ENCODE data around the gene PPM1B.
"Not testable (repeated sequence)": the region's sequence is repeated elsewhere in the genome, so short reads cannot be mapped to it uniquely, and the experiment has no call there.

Gene PPM1B

GRCh38 chr2:44163777-44164176 is 4.9 kb upstream of the PPM1B start:
- H3K4me1 ChIP-seq (ENCODE audit: control insufficient read depth, insufficient read depth, low read length): no peaks in the 10 kb centered on the region
- no peak overlapping the region for H3K4me3 ChIP-seq (ENCODE audit: low read depth, low read length)
- peaks cover 19% of the 10 kb centered on the region for H3K9me3 ChIP-seq (ENCODE audit: control insufficient read depth, insufficient read depth, low read depth, low read length)
- H3K36me3 ChIP-seq (ENCODE audit: control insufficient read depth, insufficient read depth, low read length): no peaks in the 10 kb centered on the region
- H3K27ac ChIP-seq (ENCODE audit: low read depth, low read length): no peak overlapping the region
- no peaks in the 10 kb centered on the region for H3K27me3 ChIP-seq (ENCODE audit: control insufficient read depth, insufficient read depth, low read length)
- H3K9ac ChIP-seq (ENCODE audit: low read length): no peak overlapping the region

GRCh38 chr2:44164617-44165016 is 4.1 kb upstream of the PPM1B start:
- no peak overlapping the region for H3K9ac ChIP-seq (ENCODE audit: low read length)
- H3K4me1 ChIP-seq (ENCODE audit: control insufficient read depth, insufficient read depth, low read length): no peaks in the 10 kb centered on the region
- no peaks in the 10 kb centered on the region for H3K27me3 ChIP-seq (ENCODE audit: control insufficient read depth, insufficient read depth, low read length)

GRCh38 chr2:44166096-44166495 is 2.6 kb upstream of the PPM1B start:
- Histone ChIP-seq H3K27me3 (ENCODE audit: control insufficient read depth, insufficient read depth, low read length) (no peaks in the 10 kb centered on the region), H3K36me3 (ENCODE audit: control insufficient read depth, insufficient read depth, low read length) (peaks cover 3% of the 10 kb centered on the region; the same call in 1 of the 2 replicates), H3K4me3 (ENCODE audit: low read depth, low read length) (no peak overlapping the region), H3K27ac (ENCODE audit: low read depth, low read length) (no peak overlapping the region), H3K9me3 (ENCODE audit: control insufficient read depth, insufficient read depth, low read depth, low read length) (peaks cover 19% of the 10 kb centered on the region), H3K4me1 (ENCODE audit: control insufficient read depth, insufficient read depth, low read length) (no peaks in the 10 kb centered on the region), H3K9ac (ENCODE audit: low read length) (no peak overlapping the region)

More at GRCh38 chr2:44164617-44165016, 4.1 kb upstream of the PPM1B start:
- Histone ChIP-seq H3K27ac (ENCODE audit: low read depth, low read length) (no peak overlapping the region), H3K4me3 (ENCODE audit: low read depth, low read length) (no peak overlapping the region), H3K36me3 (ENCODE audit: control insufficient read depth, insufficient read depth, low read length) (peaks cover 2% of the 10 kb centered on the region; the same call in 1 of the 2 replicates), H3K9me3 (ENCODE audit: control insufficient read depth, insufficient read depth, low read depth, low read length) (peaks cover 19% of the 10 kb centered on the region)

GRCh38 chr2:44167311-44167907 is 1.3 kb upstream of the PPM1B start:
- Histone ChIP-seq H3K4me3 (ENCODE audit: low read depth, low read length) (peak overlapping the region; percentile 66), H3K9ac (ENCODE audit: low read length) (peak overlapping the region; percentile 88), H3K27ac (ENCODE audit: low read depth, low read length) (peak overlapping the region; percentile 87; the same call in 1 of the 2 replicates), H3K4me1 (ENCODE audit: control insufficient read depth, insufficient read depth, low read length) (no peaks in the 10 kb centered on the region), H3K9me3 (ENCODE audit: control insufficient read depth, insufficient read depth, low read depth, low read length) (peaks cover 19% of the 10 kb centered on the region), H3K27me3 (ENCODE audit: control insufficient read depth, insufficient read depth, low read length) (no peaks in the 10 kb centered on the region), H3K36me3 (ENCODE audit: control insufficient read depth, insufficient read depth, low read length) (peaks cover 3% of the 10 kb centered on the region; the same call in 1 of the 2 replicates)

GRCh38 chr2:44167908-44168680 is 581 bp upstream of the PPM1B start:
- Histone ChIP-seq H3K4me3 (ENCODE audit: low read depth, low read length) (peak overlapping the region; percentile 66), H3K4me1 (ENCODE audit: control insufficient read depth, insufficient read depth, low read length) (no peaks in the 10 kb centered on the region), H3K36me3 (ENCODE audit: control insufficient read depth, insufficient read depth, low read length) (peaks cover 3% of the 10 kb centered on the region; the same call in 1 of the 2 replicates), H3K27me3 (ENCODE audit: control insufficient read depth, insufficient read depth, low read length) (no peaks in the 10 kb centered on the region), H3K9me3 (ENCODE audit: control insufficient read depth, insufficient read depth, low read depth, low read length) (peaks cover 19% of the 10 kb centered on the region), H3K9ac (ENCODE audit: low read length) (peak overlapping the region; percentile 88), H3K27ac (ENCODE audit: low read depth, low read length) (peak overlapping the region; percentile 87)

GRCh38 chr2:44169155-44169898 is 652 bp downstream of the PPM1B start:
- Histone ChIP-seq H3K4me1 (ENCODE audit: control insufficient read depth, insufficient read depth, low read length) (peaks cover 2% of the 10 kb centered on the region; the same call in 1 of the 2 replicates), H3K27me3 (ENCODE audit: control insufficient read depth, insufficient read depth, low read length) (no peaks in the 10 kb centered on the region), H3K36me3 (ENCODE audit: control insufficient read depth, insufficient read depth, low read length) (peaks cover 3% of the 10 kb centered on the region; the same call in 1 of the 2 replicates), H3K27ac (ENCODE audit: low read depth, low read length) (peak overlapping the region; percentile 79), H3K4me3 (ENCODE audit: low read depth, low read length) (peak overlapping the region; percentile 100), H3K9me3 (ENCODE audit: control insufficient read depth, insufficient read depth, low read depth, low read length) (peaks cover 11% of the 10 kb centered on the region), H3K9ac (ENCODE audit: low read length) (peak overlapping the region; percentile 91)

GRCh38 chr2:44170311-44170717 is 1.6 kb downstream of the PPM1B start:
- Histone ChIP-seq H3K9ac (ENCODE audit: low read length) (peak overlapping the region; percentile 91), H3K4me3 (ENCODE audit: low read depth, low read length) (peak overlapping the region; percentile 100)

GRCh38 chr2:44171018-44171417 is 2.3 kb downstream of the PPM1B start:
- H3K9me3 ChIP-seq (ENCODE audit: control insufficient read depth, insufficient read depth, low read depth, low read length): no peaks in the 10 kb centered on the region
- peak overlapping the region; percentile 91 for H3K9ac ChIP-seq (ENCODE audit: low read length)
- no peaks in the 10 kb centered on the region for H3K27me3 ChIP-seq (ENCODE audit: control insufficient read depth, insufficient read depth, low read length)
- peak overlapping the region; percentile 100 for H3K4me3 ChIP-seq (ENCODE audit: low read depth, low read length)
- H3K36me3 ChIP-seq (ENCODE audit: control insufficient read depth, insufficient read depth, low read length): peaks cover 8% of the 10 kb centered on the region
- H3K4me1 ChIP-seq (ENCODE audit: control insufficient read depth, insufficient read depth, low read length): peaks cover 15% of the 10 kb centered on the region
- H3K27ac ChIP-seq (ENCODE audit: low read depth, low read length): peak overlapping the region; percentile 79

More at GRCh38 chr2:44170311-44170717, 1.6 kb downstream of the PPM1B start:
- peaks cover 10% of the 10 kb centered on the region for H3K4me1 ChIP-seq (ENCODE audit: control insufficient read depth, insufficient read depth, low read length)
- peaks cover 3% of the 10 kb centered on the region; the same call in 1 of the 2 replicates for H3K9me3 ChIP-seq (ENCODE audit: control insufficient read depth, insufficient read depth, low read depth, low read length)
- H3K36me3 ChIP-seq (ENCODE audit: control insufficient read depth, insufficient read depth, low read length): peaks cover 7% of the 10 kb centered on the region
- no peaks in the 10 kb centered on the region for H3K27me3 ChIP-seq (ENCODE audit: control insufficient read depth, insufficient read depth, low read length)
- H3K27ac ChIP-seq (ENCODE audit: low read depth, low read length): peak overlapping the region; percentile 79; the same call in 1 of the 2 replicates

GRCh38 chr2:44171442-44171841 is 2.8 kb downstream of the PPM1B start:
- Histone ChIP-seq H3K4me1 (ENCODE audit: control insufficient read depth, insufficient read depth, low read length) (peaks cover 16% of the 10 kb centered on the region), H3K4me3 (ENCODE audit: low read depth, low read length) (peak overlapping the region; percentile 100), H3K27ac (ENCODE audit: low read depth, low read length) (peak overlapping the region; percentile 79), H3K9ac (ENCODE audit: low read length) (peak overlapping the region; percentile 91), H3K36me3 (ENCODE audit: control insufficient read depth, insufficient read depth, low read length) (peaks cover 11% of the 10 kb centered on the region)
- H3K9me3 ChIP-seq (ENCODE audit: control insufficient read depth, insufficient read depth, low read depth, low read length); H3K27me3 ChIP-seq (ENCODE audit: control insufficient read depth, insufficient read depth, low read length): not testable (repeated sequence)

- H3K4me1 ChIP-seq (ENCODE audit: control insufficient read depth, insufficient read depth, low read length): peaks cover 16% of the 10 kb centered on the region
- no peak overlapping the region for H3K9ac ChIP-seq (ENCODE audit: low read length)
- peaks cover 18% of the 10 kb centered on the region for H3K36me3 ChIP-seq (ENCODE audit: control insufficient read depth, insufficient read depth, low read length)
- no peak overlapping the region for H3K27ac ChIP-seq (ENCODE audit: low read depth, low read length)
- peak overlapping the region; percentile 100 for H3K4me3 ChIP-seq (ENCODE audit: low read depth, low read length)
- no peaks in the 10 kb centered on the region for H3K27me3 ChIP-seq (ENCODE audit: control insufficient read depth, insufficient read depth, low read length)
- H3K9me3 ChIP-seq (ENCODE audit: control insufficient read depth, insufficient read depth, low read depth, low read length): no peaks in the 10 kb centered on the region
Observed at GRCh38 chr2:44172576-44172975, 3.9 kb downstream of the PPM1B start.

Data from HUES6 (cell line).